ENCODE results near the gene MPC1.
"Not testable (repeated sequence)": the region's sequence is repeated elsewhere in the genome, so short reads cannot be mapped to it uniquely, and the experiment has no call there.

DNA sequence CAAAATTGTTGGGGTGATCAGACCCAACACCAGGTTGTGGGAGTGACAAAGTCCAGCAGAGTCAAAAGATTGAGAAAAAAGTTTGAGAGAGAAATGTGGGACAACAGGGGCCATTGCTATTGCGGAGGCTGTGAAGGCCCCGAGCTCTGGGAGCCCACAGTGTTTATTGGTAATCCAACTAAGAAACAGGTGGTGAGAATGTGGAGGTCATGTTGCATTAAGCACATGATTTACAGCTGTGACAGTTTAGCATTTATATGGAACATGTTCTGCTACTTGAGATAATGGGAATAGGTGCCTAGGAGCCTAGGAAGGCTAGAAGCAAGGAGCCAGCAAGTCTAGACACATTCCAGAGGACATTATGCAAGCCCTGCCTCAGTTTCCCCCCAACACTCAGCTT lies 37.8 kb downstream of the MPC1 start:
- not testable (repeated sequence) for TF ChIP-seq CTCF (IDR thresholded peaks at IDR 0.05; ENCODE audit: low read depth, low read length, poor library complexity, severe bottlenecking); EZH2phosphoT487 (IDR thresholded peaks at IDR 0.05; ENCODE audit: borderline replicate concordance, low read length)
